ENCODE measurements around the gene ARID3A. TPM values are rescaled to one million over a fixed set of nuclear protein-coding genes. Genes with fewer than 3 reads are reported as not detected.
A peak's percentile ranks its signal among the peaks of the same experiment; 100 is the strongest.

Gene ARID3A
- total and polyA plus RNA-seq, 9 donors = 9.4 to 19.1 (median 15.9) TPM

GRCh38 chr19:964116-964520 lies 38.3 kb downstream of the ARID3A start:
- peaks cover 3% of the 10 kb centered on the region for H3K27me3 ChIP-seq (ENCODE audit: control insufficient read depth, insufficient read depth, low read length)
- peaks cover 35% of the 10 kb centered on the region for H3K36me3 ChIP-seq (ENCODE audit: control insufficient read depth, insufficient read depth, low read length)
- H3K9me3 ChIP-seq (replicated peaks; ENCODE audit: control insufficient read depth, low read depth, low read length) = peaks cover 4% of the 10 kb centered on the region
- 88% methylated on average over 16 of the region's 16 CpGs for WGBS (ENCODE audit: insufficient coverage)
- H3K27ac ChIP-seq (ENCODE audit: low read length) = no peak overlapping the region
- DNase-seq = no peak
- H3K4me1 ChIP-seq (ENCODE audit: control insufficient read depth, insufficient read depth, low read length) = peaks cover 4% of the 10 kb centered on the region
- H3K4me3 ChIP-seq (ENCODE audit: low read length) = no peak overlapping the region

- H3K4me3 ChIP-seq (ENCODE audit: low read length) = no peak overlapping the region
- WGBS (ENCODE audit: insufficient coverage) = 96% methylated on average over 19 of the region's 19 CpGs
- peaks cover under 1% of the 10 kb centered on the region for H3K27me3 ChIP-seq (ENCODE audit: control insufficient read depth, insufficient read depth, low read length)
- peaks cover 4% of the 10 kb centered on the region for H3K4me1 ChIP-seq (ENCODE audit: control insufficient read depth, insufficient read depth, low read length)
- H3K27ac ChIP-seq (ENCODE audit: low read length) = no peak overlapping the region
- peaks cover 35% of the 10 kb centered on the region for H3K36me3 ChIP-seq (ENCODE audit: control insufficient read depth, insufficient read depth, low read length)
- no peak for DNase-seq
- peaks cover 4% of the 10 kb centered on the region for H3K9me3 ChIP-seq (replicated peaks; ENCODE audit: control insufficient read depth, low read depth, low read length)
Measured at GRCh38 chr19:964761-965694, 39.2 kb downstream of the ARID3A start.

GRCh38 chr19:966485-967088 lies 40.8 kb downstream of the ARID3A start:
- peaks cover 4% of the 10 kb centered on the region for H3K4me1 ChIP-seq (ENCODE audit: control insufficient read depth, insufficient read depth, low read length)
- H3K9me3 ChIP-seq (replicated peaks; ENCODE audit: control insufficient read depth, low read depth, low read length) = peaks cover 11% of the 10 kb centered on the region
- 88% methylated on average over 12 of the region's 17 CpGs for WGBS (ENCODE audit: insufficient coverage)
- no peak overlapping the region for H3K4me3 ChIP-seq (ENCODE audit: low read length)
- H3K27ac ChIP-seq (ENCODE audit: low read length) = no peak overlapping the region
- H3K27me3 ChIP-seq (ENCODE audit: control insufficient read depth, insufficient read depth, low read length) = no peaks in the 10 kb centered on the region
- peaks cover 40% of the 10 kb centered on the region for H3K36me3 ChIP-seq (ENCODE audit: control insufficient read depth, insufficient read depth, low read length)
- DNase-seq = peak; percentile 58

DNA sequence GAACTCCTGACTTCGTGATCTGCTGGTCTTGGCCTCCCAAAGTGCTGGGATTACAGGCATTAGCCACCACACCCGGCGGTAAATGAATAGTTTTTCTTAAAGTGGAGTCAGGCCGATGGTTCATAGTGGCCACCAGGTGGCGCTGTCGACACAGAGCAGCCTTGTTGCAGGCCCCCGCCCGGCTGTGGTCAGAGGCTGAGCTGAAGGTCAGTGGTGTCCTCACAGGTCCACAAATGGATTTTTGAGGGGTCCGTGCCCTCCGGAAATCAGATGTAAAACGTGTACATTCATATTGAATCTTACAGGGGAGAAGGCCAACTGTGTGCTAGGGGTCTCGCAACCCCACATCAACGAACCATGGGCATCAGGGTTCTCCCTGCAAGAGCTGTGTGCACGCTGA lies 44.9 kb downstream of the ARID3A start:
- no peak for DNase-seq
- H3K9me3 ChIP-seq (replicated peaks; ENCODE audit: control insufficient read depth, low read depth, low read length) = peaks cover 11% of the 10 kb centered on the region
- no peak overlapping the region for H3K27ac ChIP-seq (ENCODE audit: low read length)
- peaks cover 3% of the 10 kb centered on the region for H3K4me1 ChIP-seq (ENCODE audit: control insufficient read depth, insufficient read depth, low read length)
- H3K4me3 ChIP-seq (ENCODE audit: low read length) = no peak overlapping the region
- H3K27me3 ChIP-seq (ENCODE audit: control insufficient read depth, insufficient read depth, low read length) = peaks cover 7% of the 10 kb centered on the region
- WGBS (ENCODE audit: insufficient coverage) = 98% methylated on average over 14 of the region's 14 CpGs
- peaks cover 36% of the 10 kb centered on the region for H3K36me3 ChIP-seq (ENCODE audit: control insufficient read depth, insufficient read depth, low read length)

DNA sequence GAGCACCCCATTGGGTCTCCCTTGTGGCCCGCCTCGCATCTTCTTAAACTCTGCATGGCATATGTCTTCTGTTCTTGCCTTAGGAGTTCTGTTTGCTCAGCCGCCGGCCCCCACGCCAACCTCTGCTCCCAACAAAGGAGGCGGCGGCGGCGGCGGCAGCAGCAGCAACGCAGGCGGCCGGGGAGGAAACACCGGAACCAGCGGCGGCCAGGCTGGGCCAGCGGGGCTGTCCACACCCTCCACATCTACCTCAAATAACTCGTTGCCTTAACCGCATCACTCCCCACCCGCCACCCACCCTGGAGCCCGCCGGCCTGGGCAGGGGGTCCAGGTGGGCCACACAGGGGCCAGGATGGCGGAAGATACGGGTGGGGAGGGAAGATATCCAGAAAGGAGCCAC lies 46.0 kb downstream of the ARID3A start:
- Histone ChIP-seq H3K4me3 (ENCODE audit: low read length) (no peak overlapping the region), H3K9me3 (replicated peaks; ENCODE audit: control insufficient read depth, low read depth, low read length) (peaks cover 7% of the 10 kb centered on the region), H3K27me3 (ENCODE audit: control insufficient read depth, insufficient read depth, low read length) (peaks cover 11% of the 10 kb centered on the region), H3K4me1 (ENCODE audit: control insufficient read depth, insufficient read depth, low read length) (peaks cover 3% of the 10 kb centered on the region), H3K36me3 (ENCODE audit: control insufficient read depth, insufficient read depth, low read length) (peaks cover 32% of the 10 kb centered on the region), H3K27ac (ENCODE audit: low read length) (no peak overlapping the region)
- 100% methylated on average over 4 of the region's 24 CpGs for WGBS (ENCODE audit: insufficient coverage)
- DNase-seq = no peak

DNA sequence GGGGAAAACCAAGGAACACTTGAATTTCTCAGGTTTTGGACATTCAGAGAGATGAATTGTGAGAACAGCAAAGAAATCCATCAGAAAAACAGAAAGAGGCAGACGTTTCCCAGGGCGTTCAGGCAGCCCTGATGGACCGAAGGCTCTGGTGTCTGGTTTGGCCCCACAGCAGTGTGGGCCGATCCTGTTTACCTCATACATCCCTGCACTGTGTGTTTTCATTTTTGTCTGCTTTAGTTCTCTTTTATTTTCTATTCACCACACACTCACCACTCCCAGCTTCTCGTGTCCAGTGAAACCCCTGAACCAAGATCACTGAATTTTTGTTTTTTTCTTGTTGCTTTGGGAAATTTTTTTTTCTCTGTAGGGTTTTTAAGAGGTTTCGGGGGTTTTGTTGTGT lies 46.4 kb downstream of the ARID3A start:
- DNase-seq = no peak
- no peak overlapping the region for H3K4me3 ChIP-seq (ENCODE audit: low read length)
- 87% methylated on average over 3 of the region's 6 CpGs for WGBS (ENCODE audit: insufficient coverage)
- peaks cover 7% of the 10 kb centered on the region for H3K9me3 ChIP-seq (replicated peaks; ENCODE audit: control insufficient read depth, low read depth, low read length)
- peaks cover 28% of the 10 kb centered on the region for H3K36me3 ChIP-seq (ENCODE audit: control insufficient read depth, insufficient read depth, low read length)
- peaks cover 3% of the 10 kb centered on the region for H3K4me1 ChIP-seq (ENCODE audit: control insufficient read depth, insufficient read depth, low read length)
- peaks cover 11% of the 10 kb centered on the region for H3K27me3 ChIP-seq (ENCODE audit: control insufficient read depth, insufficient read depth, low read length)
- H3K27ac ChIP-seq (ENCODE audit: low read length) = no peak overlapping the region

GRCh38 chr19:973726-974563 lies 48.1 kb downstream of the ARID3A start:
- no peak for DNase-seq
- H3K4me1 ChIP-seq (ENCODE audit: control insufficient read depth, insufficient read depth, low read length) = peaks cover 3% of the 10 kb centered on the region
- H3K4me3 ChIP-seq (ENCODE audit: low read length) = no peak overlapping the region
- H3K9me3 ChIP-seq (replicated peaks; ENCODE audit: control insufficient read depth, low read depth, low read length) = peaks cover 7% of the 10 kb centered on the region
- H3K27ac ChIP-seq (ENCODE audit: low read length) = no peak overlapping the region
- H3K27me3 ChIP-seq (ENCODE audit: control insufficient read depth, insufficient read depth, low read length) = peaks cover 11% of the 10 kb centered on the region
- peaks cover 19% of the 10 kb centered on the region for H3K36me3 ChIP-seq (ENCODE audit: control insufficient read depth, insufficient read depth, low read length)
- 52% methylated on average over 19 of the region's 29 CpGs for WGBS (ENCODE audit: insufficient coverage)

DNA sequence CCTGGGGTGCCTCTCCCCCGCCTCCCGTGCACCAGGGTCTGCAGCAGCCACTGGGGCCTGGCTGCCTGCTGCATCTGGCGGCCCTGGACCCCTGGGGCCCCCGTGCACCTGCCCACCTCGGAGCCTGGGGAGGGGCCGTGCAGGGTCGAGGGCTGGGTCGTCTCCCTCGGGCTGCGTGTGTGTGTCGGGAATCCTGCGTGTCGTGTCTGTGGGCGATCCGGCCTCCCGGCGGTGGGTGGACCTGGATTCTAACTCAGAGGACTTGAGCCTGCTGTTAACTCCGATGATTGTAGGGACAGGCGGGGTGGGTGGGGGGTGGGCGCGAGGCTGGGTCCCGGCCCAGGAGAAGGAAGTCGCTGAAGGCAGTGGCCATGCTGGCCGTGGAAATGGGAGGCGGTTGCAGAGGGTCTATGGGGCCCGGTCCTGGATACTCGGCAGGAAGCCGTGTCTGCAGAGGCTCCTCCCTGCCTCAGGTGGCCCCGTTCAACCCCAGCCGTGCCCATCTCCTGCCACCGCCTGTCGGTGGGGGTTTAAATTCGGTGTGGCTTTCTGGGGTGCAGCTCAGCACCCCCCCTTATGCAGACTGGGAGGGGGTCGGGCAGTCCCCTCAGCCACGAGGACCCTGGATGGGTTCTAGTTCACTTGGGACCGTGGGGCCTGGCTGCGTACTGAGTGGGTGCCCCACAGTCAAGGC lies 48.9 kb downstream of the ARID3A start:
- WGBS (ENCODE audit: insufficient coverage) = 40% methylated on average over 28 of the region's 37 CpGs
- H3K9me3 ChIP-seq (replicated peaks; ENCODE audit: control insufficient read depth, low read depth, low read length) = peaks cover 7% of the 10 kb centered on the region
- H3K27me3 ChIP-seq (ENCODE audit: control insufficient read depth, insufficient read depth, low read length) = peaks cover 14% of the 10 kb centered on the region
- H3K4me1 ChIP-seq (ENCODE audit: control insufficient read depth, insufficient read depth, low read length) = peaks cover 8% of the 10 kb centered on the region
- DNase-seq = no peak
- H3K27ac ChIP-seq (ENCODE audit: low read length) = no peak overlapping the region
- H3K36me3 ChIP-seq (ENCODE audit: control insufficient read depth, insufficient read depth, low read length) = peaks cover 19% of the 10 kb centered on the region
- no peak overlapping the region for H3K4me3 ChIP-seq (ENCODE audit: low read length)

GRCh38 chr19:976476-976875 lies 50.6 kb downstream of the ARID3A start:
- peaks cover 9% of the 10 kb centered on the region for H3K36me3 ChIP-seq (ENCODE audit: control insufficient read depth, insufficient read depth, low read length)
- peaks cover 15% of the 10 kb centered on the region for H3K4me1 ChIP-seq (ENCODE audit: control insufficient read depth, insufficient read depth, low read length)
- H3K27me3 ChIP-seq (ENCODE audit: control insufficient read depth, insufficient read depth, low read length) = peaks cover 17% of the 10 kb centered on the region
- no peak overlapping the region for H3K27ac ChIP-seq (ENCODE audit: low read length)
- H3K9me3 ChIP-seq (replicated peaks; ENCODE audit: control insufficient read depth, low read depth, low read length) = no peaks in the 10 kb centered on the region
- no peak for DNase-seq
- WGBS (ENCODE audit: insufficient coverage) = 64% methylated on average over 3 of the region's 10 CpGs
- H3K4me3 ChIP-seq (ENCODE audit: low read length) = no peak overlapping the region

All from muscle of leg (tissue), 11 donors.